ENCODE results near the gene GPAM.
"Not testable (repeated sequence)": the region's sequence is repeated elsewhere in the genome, so short reads cannot be mapped to it uniquely, and the experiment has no call there.

The GPAM gene

GRCh38 chr10:112216151-112216550 is 32.6 kb upstream of the GPAM start:
- DNase-seq, result no peak

GRCh38 chr10:112215342-112215774 is 31.8 kb upstream of the GPAM start:
- DNase-seq, result no peak

- DNase-seq, result no peak
Observed at GRCh38 chr10:112214298-112214926, 30.8 kb upstream of the GPAM start.

GRCh38 chr10:112213836-112214235 is 30.3 kb upstream of the GPAM start:
- DNase-seq, result no peak

- no peak for DNase-seq
Observed at GRCh38 chr10:112213098-112213823, 29.7 kb upstream of the GPAM start.

- DNase-seq, result no peak
Observed at GRCh38 chr10:112210666-112211065, 27.1 kb upstream of the GPAM start.

- DNase-seq, result no peak
Observed at GRCh38 chr10:112209684-112210131, 26.1 kb upstream of the GPAM start.

- DNase-seq, result no peak
Observed at GRCh38 chr10:112208997-112209396, 25.4 kb upstream of the GPAM start.

GRCh38 chr10:112208292-112208691 is 24.7 kb upstream of the GPAM start:
- DNase-seq, result no peak

GRCh38 chr10:112203328-112204076 is 19.9 kb upstream of the GPAM start:
- DNase-seq, result no peak

- DNase-seq, result no peak
Observed at GRCh38 chr10:112202561-112203241, 19.1 kb upstream of the GPAM start.

GRCh38 chr10:112202076-112202475 is 18.5 kb upstream of the GPAM start:
- DNase-seq, result no peak

GRCh38 chr10:112201334-112201733 is 17.8 kb upstream of the GPAM start:
- no peak for DNase-seq

- not testable (repeated sequence) for DNase-seq
Observed at GRCh38 chr10:112200259-112200658, 16.7 kb upstream of the GPAM start.

- DNase-seq, result not testable (repeated sequence)
Observed at GRCh38 chr10:112197662-112198061, 14.1 kb upstream of the GPAM start.

- no peak for DNase-seq
Observed at GRCh38 chr10:112195224-112195623, 11.7 kb upstream of the GPAM start.

GRCh38 chr10:112191791-112192190 is 8.2 kb upstream of the GPAM start:
- no peak for DNase-seq

- no peak for DNase-seq
Observed at GRCh38 chr10:112191041-112191590, 7.6 kb upstream of the GPAM start.

- DNase-seq, result no peak
Observed at GRCh38 chr10:112189465-112189864, 5.9 kb upstream of the GPAM start.

GRCh38 chr10:112187527-112187926 is 4.0 kb upstream of the GPAM start:
- no peak for DNase-seq

- DNase-seq, result no peak
Observed at GRCh38 chr10:112185959-112186358, 2.4 kb upstream of the GPAM start.

- no peak for DNase-seq
Observed at GRCh38 chr10:112184379-112184778, 814 bp upstream of the GPAM start.

GRCh38 chr10:112184052-112184371 is 447 bp upstream of the GPAM start:
- no peak for DNase-seq

All from activated CD4-positive, alpha-beta T cell treated with anti-CD3 and anti-CD28 coated beads for 1 hour (primary cell).